Activated CD4-positive, alpha-beta T cell treated with anti-CD3 and anti-CD28 coated beads for 36 hours (primary cell): ENCODE results near the gene SUCNR1. TPM values are rescaled to one million over a fixed set of nuclear protein-coding genes. Genes with fewer than 3 reads are reported as not detected.

Source experiments
- ATAC-seq: fragments of 200-7000 bp; cut with Tn5 transposase; one replicate; pipeline ENCODE4 v1.10.0; 2021; ENCODE audit warnings: mild to moderate bottlenecking, moderate library complexity
- CTCF ChIA-PET: fragments of 350-600 bp; sonication (Branson Sonifier 250); formaldehyde crosslinking; loops from one replicate; lab custom pipeline; 2021; ENCODE audit warnings: antibody characterized with exemption; lab: Charles Lee
- POLR2A ChIA-PET: fragments of 350-600 bp; sonication (Branson Sonifier 250); formaldehyde crosslinking; loops from one replicate; lab custom pipeline; 2021; ENCODE audit warnings: antibody characterized with exemption, inconsistent platforms; lab: Charles Lee
- DNase-seq: peaks from one replicate; pipeline ENCODE4 v3.0.0-alpha.2; 2020
- H3K27ac Mint-ChIP-seq: one replicate; pipeline ENCODE4 v1.8.0; 2021; ENCODE audit warnings: mixed read lengths
- H3K27me3 Mint-ChIP-seq: one replicate; pipeline ENCODE4 v1.8.0; 2021; ENCODE audit warnings: mixed read lengths
- H3K36me3 Mint-ChIP-seq: one replicate; pipeline ENCODE4 v1.8.0; 2021; ENCODE audit warnings: low read depth, mixed read lengths
- H3K4me1 Mint-ChIP-seq: one replicate; pipeline ENCODE4 v1.8.0; 2021; ENCODE audit warnings: mixed read lengths
- H3K4me3 Mint-ChIP-seq: one replicate; pipeline ENCODE4 v1.8.0; 2021; ENCODE audit warnings: mild to moderate bottlenecking, moderate library complexity, mixed read lengths
- H3K9me3 Mint-ChIP-seq: one replicate; pipeline ENCODE4 v1.8.0; 2021; ENCODE audit warnings: low read depth, mixed read lengths
- intact Hi-C, 2 experiments: fragments of 100-400 bp; cut with DNase I in 1 of 2; cut with micrococcal nuclease in 1 of 2; formaldehyde crosslinking; loops; one replicate each; pipeline versions ENCODE4 v1.14.2 to v1.15.1; 2022 to 2024; cut with DNase I, micrococcal nuclease
- total RNA-seq, 2 experiments: library from RNA; stranded (reverse); gene quantifications; one replicate each; pipeline ENCODE4 v1.2.3, GENCODE V29; 2021

The SUCNR1 gene
- total RNA-seq, 2 experiments from 2014 or later, result not detected

- no peak overlapping the region for H3K27ac Mint-ChIP-seq
- CTCF ChIA-PET, result no interaction called here
- intact Hi-C loops, result no loop called here
These were observed 21.2 kb upstream of the SUCNR1 start for GRCh38 chr3:151852074-151852811.

GRCh38 chr3:151856118-151856517 lies 17.3 kb upstream of the SUCNR1 start:
- ChIA-PET POLR2A (no interaction called here), CTCF (no interaction called here)
- Mint-ChIP-seq H3K9me3 (peaks cover under 1% of the 10 kb centered on the region), H3K27ac (no peak overlapping the region), H3K36me3 (no peaks in the 10 kb centered on the region), H3K27me3 (peaks cover 2% of the 10 kb centered on the region), H3K4me1 (no peaks in the 10 kb centered on the region), H3K4me3 (no peak overlapping the region)
- ATAC-seq, result no peak
- DNase-seq, result no peak
- intact Hi-C loops, result no loop called here

More at GRCh38 chr3:151852074-151852811, 21.2 kb upstream of the SUCNR1 start:
- Mint-ChIP-seq H3K27me3 (peaks cover 2% of the 10 kb centered on the region), H3K9me3 (peaks cover 9% of the 10 kb centered on the region), H3K4me1 (no peaks in the 10 kb centered on the region), H3K4me3 (no peak overlapping the region), H3K36me3 (peaks cover 5% of the 10 kb centered on the region)
- DNase-seq (no peak), ATAC-seq (no peak)
- POLR2A ChIA-PET, result no interaction called here

- no peak overlapping the region for H3K27ac Mint-ChIP-seq
- CTCF ChIA-PET, result no interaction called here
- ATAC-seq (no peak), DNase-seq (no peak)
- H3K27me3 Mint-ChIP-seq, result peaks cover 2% of the 10 kb centered on the region
- no peak overlapping the region for H3K4me3 Mint-ChIP-seq
- H3K36me3 Mint-ChIP-seq, result no peaks in the 10 kb centered on the region
- no peaks in the 10 kb centered on the region for H3K9me3 Mint-ChIP-seq
- intact Hi-C loops, result no loop called here
- no peaks in the 10 kb centered on the region for H3K4me1 Mint-ChIP-seq
- POLR2A ChIA-PET, result no interaction called here
These were observed 16.8 kb upstream of the SUCNR1 start for GRCh38 chr3:151856641-151857040.

DNA sequence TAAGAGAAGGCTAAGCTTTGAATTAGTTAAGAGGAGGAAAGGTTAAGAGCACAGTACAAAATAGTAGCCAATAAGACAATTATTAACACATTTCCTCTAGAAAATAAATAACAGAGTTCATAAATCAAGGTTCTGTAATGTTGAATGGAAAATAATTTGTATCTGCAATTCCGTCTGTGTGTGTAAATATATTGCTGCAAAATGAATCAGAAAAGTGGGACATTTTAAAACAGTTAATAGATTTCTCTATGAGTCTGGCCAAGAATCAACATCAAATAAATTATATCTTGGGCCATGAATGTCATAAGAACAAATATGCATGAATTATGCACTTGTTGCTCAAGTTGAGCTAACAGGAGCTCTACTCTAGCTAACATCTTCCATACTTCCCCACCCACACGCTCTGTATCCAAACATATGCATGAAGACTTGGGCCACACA lies 14.2 kb upstream of the SUCNR1 start:
- ATAC-seq (no peak), DNase-seq (no peak)
- Mint-ChIP-seq H3K27ac (no peak overlapping the region), H3K36me3 (no peaks in the 10 kb centered on the region), H3K9me3 (no peaks in the 10 kb centered on the region), H3K4me1 (no peaks in the 10 kb centered on the region), H3K27me3 (peaks cover 2% of the 10 kb centered on the region), H3K4me3 (no peak overlapping the region)
- intact Hi-C loops, result no loop called here
- POLR2A ChIA-PET, result no interaction called here
- CTCF ChIA-PET, result no interaction called here

DNA sequence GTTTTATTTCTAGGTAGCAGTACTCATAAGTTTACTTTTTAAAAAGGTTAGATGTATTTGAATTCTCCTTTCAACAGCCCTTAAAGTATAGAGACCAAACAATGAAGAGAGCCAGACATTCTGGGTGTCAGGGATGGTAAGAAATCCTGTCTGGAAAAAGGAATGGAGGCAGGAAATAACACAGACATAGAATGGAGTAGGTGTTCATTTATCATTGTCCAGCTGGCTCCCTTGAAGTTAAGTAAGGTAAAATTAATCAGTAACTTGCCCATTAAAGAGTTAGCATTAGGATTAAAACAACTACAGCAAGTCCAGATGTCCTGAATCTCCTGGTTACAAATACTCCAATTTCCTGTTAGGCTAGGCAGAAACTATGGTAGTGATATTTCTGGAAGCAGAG lies 13.5 kb upstream of the SUCNR1 start:
- Mint-ChIP-seq H3K27ac (no peak overlapping the region), H3K36me3 (no peaks in the 10 kb centered on the region), H3K4me1 (no peaks in the 10 kb centered on the region), H3K4me3 (no peak overlapping the region), H3K27me3 (peaks cover 2% of the 10 kb centered on the region), H3K9me3 (no peaks in the 10 kb centered on the region)
- intact Hi-C loops, result no loop called here
- DNase-seq (no peak), ATAC-seq (no peak)
- ChIA-PET CTCF (interaction anchor here (1.3 to 1.5 kb wide), 2 partner anchors 17 to 21 kb away, joined by 3 to 6 read pairs; no protein-coding TSS in a partner anchor), POLR2A (no interaction called here)

DNA sequence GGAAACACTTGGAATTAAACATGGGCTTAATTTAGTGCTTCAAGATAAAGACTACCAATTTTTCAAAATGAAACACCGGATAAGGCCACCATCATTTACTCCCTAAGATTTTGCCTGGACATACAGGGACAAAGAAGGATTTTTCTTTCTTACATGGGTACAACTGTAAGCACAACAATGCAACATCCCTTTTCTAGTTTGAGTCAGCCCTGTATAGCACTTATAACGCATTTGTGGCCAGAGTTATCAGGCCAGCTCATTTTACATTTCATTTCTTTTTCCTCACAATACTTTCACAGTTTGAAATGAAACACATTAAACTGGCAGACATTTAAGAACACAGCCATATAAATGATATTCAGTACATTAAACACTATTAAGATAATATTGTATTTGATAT lies 9.8 kb upstream of the SUCNR1 start:
- no peak for DNase-seq
- no peak overlapping the region for H3K4me3 Mint-ChIP-seq
- ATAC-seq, result no peak
- CTCF ChIA-PET, result interaction anchor here (0.9 kb wide), 2 partner anchors 25 to 911 kb away, joined by 3 read pairs; no protein-coding TSS in a partner anchor
- no peaks in the 10 kb centered on the region for H3K9me3 Mint-ChIP-seq
- no peak overlapping the region for H3K27ac Mint-ChIP-seq
- H3K27me3 Mint-ChIP-seq, result no peaks in the 10 kb centered on the region
- no peaks in the 10 kb centered on the region for H3K36me3 Mint-ChIP-seq
- no peaks in the 10 kb centered on the region for H3K4me1 Mint-ChIP-seq
- POLR2A ChIA-PET, result no interaction called here
- intact Hi-C loops, result no loop called here

GRCh38 chr3:151864423-151865101 lies 8.9 kb upstream of the SUCNR1 start:
- no peaks in the 10 kb centered on the region for H3K4me1 Mint-ChIP-seq

DNA sequence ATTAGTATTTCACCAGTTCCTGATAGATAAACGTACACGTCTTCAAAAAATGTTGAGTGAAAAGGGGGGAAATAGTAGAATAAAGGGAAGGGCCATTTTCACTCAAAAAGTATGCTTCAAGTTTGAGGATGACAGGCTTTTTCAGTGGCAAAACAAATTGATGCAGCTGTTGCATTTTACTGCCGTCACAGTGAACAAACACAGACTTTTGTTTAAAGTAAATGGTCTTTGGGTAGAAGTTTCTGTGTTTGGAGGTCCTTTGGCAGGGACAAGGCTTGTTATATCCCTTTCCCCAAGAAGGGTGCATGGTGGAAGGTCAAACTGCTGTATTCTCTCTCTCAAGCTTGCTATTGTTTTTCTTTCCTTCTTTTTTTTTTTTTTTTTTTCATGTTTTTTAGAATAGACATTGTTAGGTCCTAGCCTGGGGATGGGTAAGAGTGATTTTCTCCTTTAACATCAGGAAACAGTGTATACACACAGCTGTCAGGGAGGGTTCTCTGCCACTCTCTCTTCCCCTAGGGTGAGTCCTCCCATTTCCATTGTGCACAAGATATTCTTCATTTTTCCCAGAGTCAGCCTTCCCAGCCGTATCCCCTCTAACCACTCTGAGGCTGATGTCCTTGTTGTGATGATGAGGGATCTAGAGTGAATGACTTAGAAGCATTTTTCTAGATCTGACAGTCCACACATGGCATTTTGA lies 6.6 kb upstream of the SUCNR1 start:
- Mint-ChIP-seq H3K4me3 (no peak overlapping the region), H3K27ac (no peak overlapping the region), H3K36me3 (no peaks in the 10 kb centered on the region), H3K4me1 (peaks cover 5% of the 10 kb centered on the region), H3K9me3 (no peaks in the 10 kb centered on the region), H3K27me3 (no peaks in the 10 kb centered on the region)
- ChIA-PET CTCF (no interaction called here), POLR2A (interaction anchor here (0.6 kb wide), 1 partner anchor 630 kb away, joined by 3 read pairs; no protein-coding TSS in a partner anchor)
- intact Hi-C loops, result no loop called here
- DNase-seq, result no peak
- no peak for ATAC-seq

More at GRCh38 chr3:151864423-151865101, 8.9 kb upstream of the SUCNR1 start:
- intact Hi-C loops, result no loop called here
- ChIA-PET POLR2A (no interaction called here), CTCF (interaction anchor here (0.9 kb wide), 1 partner anchor 26 kb away, joined by 3 read pairs; no protein-coding TSS in a partner anchor)
- Mint-ChIP-seq H3K36me3 (no peaks in the 10 kb centered on the region), H3K9me3 (no peaks in the 10 kb centered on the region), H3K27me3 (no peaks in the 10 kb centered on the region), H3K4me3 (no peak overlapping the region), H3K27ac (no peak overlapping the region)
- no peak for DNase-seq
- ATAC-seq, result no peak

- intact Hi-C loops, result no loop called here
- H3K27ac Mint-ChIP-seq, result no peak overlapping the region
- ChIA-PET POLR2A (interaction anchor here (0.6 kb wide), 2 partner anchors 629 to 648 kb away, joined by 3 to 6 read pairs; no protein-coding TSS in a partner anchor), CTCF (interaction anchor here (0.7 to 0.8 kb wide), 2 partner anchors 10 to 54 kb away, joined by 3 read pairs; no protein-coding TSS in a partner anchor)
- H3K4me3 Mint-ChIP-seq, result no peak overlapping the region
- no peaks in the 10 kb centered on the region for H3K27me3 Mint-ChIP-seq
- DNase-seq (no peak), ATAC-seq (no peak)
- H3K36me3 Mint-ChIP-seq, result no peaks in the 10 kb centered on the region
- no peaks in the 10 kb centered on the region for H3K9me3 Mint-ChIP-seq
- H3K4me1 Mint-ChIP-seq, result peaks cover 7% of the 10 kb centered on the region
These were observed 5.8 kb upstream of the SUCNR1 start for GRCh38 chr3:151867666-151868065.

GRCh38 chr3:151869181-151869580 lies 4.3 kb upstream of the SUCNR1 start:
- Mint-ChIP-seq H3K36me3 (no peaks in the 10 kb centered on the region), H3K9me3 (no peaks in the 10 kb centered on the region), H3K27me3 (no peaks in the 10 kb centered on the region), H3K27ac (no peak overlapping the region), H3K4me1 (peaks cover 7% of the 10 kb centered on the region), H3K4me3 (no peak overlapping the region)
- intact Hi-C loops, result no loop called here
- ATAC-seq (no peak), DNase-seq (no peak)
- ChIA-PET POLR2A (no interaction called here), CTCF (interaction anchor here (0.8 kb wide), 1 partner anchor 32 kb away, joined by 3 read pairs; no protein-coding TSS in a partner anchor)
